RWPE2 (cell line): ENCODE data around the gene FAM78B.

Experiments used
- ATAC-seq: fragments of 200-7000 bp; cut with Tn5 transposase; 3 replicates; pipeline ENCODE4 v1.9.1; 2021; ENCODE audit warnings: low read depth
- DNase-seq: peaks from one replicate; pipeline ENCODE4 v3.0.0-alpha.2; 2020; ENCODE audit warnings: low spot score
- H3K27ac ChIP-seq: fragments of 450-650 bp; 2 replicates; pipeline ENCODE4 v1.5.1; 2017; ENCODE audit warnings: mild to moderate bottlenecking; ENCODE audit not compliant: poor library complexity, severe bottlenecking
- H3K27me3 ChIP-seq: fragments of 250-450 bp; sonication (Bioruptor Pico); 2 replicates; pipeline ENCODE4 v1.5.1; 2021; ENCODE audit warnings: mild to moderate bottlenecking, moderate library complexity; ENCODE audit not compliant: insufficient read depth, poor library complexity, severe bottlenecking
- H3K36me3 ChIP-seq: fragments of 250-450 bp; sonication (Bioruptor Pico); 2 replicates; pipeline ENCODE4 v1.5.1; 2020; ENCODE audit warnings: low read depth, mild to moderate bottlenecking, moderate library complexity
- H3K4me1 ChIP-seq: fragments of 250-450 bp; sonication (Bioruptor Pico); 2 replicates; pipeline ENCODE4 v1.5.1; 2021; ENCODE audit warnings: mild to moderate bottlenecking, moderate library complexity; ENCODE audit not compliant: insufficient read depth, poor library complexity, severe bottlenecking
- H3K4me3 ChIP-seq: fragments of 250-450 bp; sonication (Bioruptor Pico); 2 replicates; pipeline ENCODE4 v1.5.1; 2021; ENCODE audit warnings: mild to moderate bottlenecking, moderate library complexity; ENCODE audit not compliant: severe bottlenecking
- H3K9me3 ChIP-seq: fragments of 250-450 bp; sonication (Bioruptor Pico); 2 replicates; pipeline ENCODE4 v1.5.1; 2021; ENCODE audit warnings: mild to moderate bottlenecking, moderate library complexity; ENCODE audit not compliant: severe bottlenecking
- CTCF ChIP-seq: fragments of 450-650 bp; IDR thresholded peaks from one replicate; pipeline ENCODE4 v1.5.1; 2017; ENCODE audit warnings: mild to moderate bottlenecking, moderate library complexity; ENCODE audit not compliant: poor library complexity, severe bottlenecking

The FAM78B gene

GRCh38 chr1:166128195-166128594 is 38.6 kb downstream of the FAM78B start:
- Histone ChIP-seq H3K27me3 (no peaks in the 10 kb centered on the region), H3K9me3 (no peaks in the 10 kb centered on the region), H3K27ac (no peak overlapping the region), H3K36me3 (no peaks in the 10 kb centered on the region), H3K4me1 (no peaks in the 10 kb centered on the region), H3K4me3 (no peak overlapping the region)
- DNase-seq (no peak), ATAC-seq (no peak)
- no peak for TF ChIP-seq CTCF

GRCh38 chr1:166127003-166127402 is 39.8 kb downstream of the FAM78B start:
- no peaks in the 10 kb centered on the region for H3K36me3 ChIP-seq
- H3K4me1 ChIP-seq: no peaks in the 10 kb centered on the region
- H3K27me3 ChIP-seq: no peaks in the 10 kb centered on the region
- H3K27ac ChIP-seq: no peak overlapping the region
- no peak for DNase-seq
- TF ChIP-seq CTCF: no peak
- no peak for ATAC-seq
- H3K9me3 ChIP-seq: no peaks in the 10 kb centered on the region
- H3K4me3 ChIP-seq: no peak overlapping the region

- DNase-seq (no peak), ATAC-seq (no peak)
- Histone ChIP-seq H3K4me3 (no peak overlapping the region), H3K9me3 (no peaks in the 10 kb centered on the region), H3K36me3 (no peaks in the 10 kb centered on the region), H3K27me3 (no peaks in the 10 kb centered on the region), H3K4me1 (no peaks in the 10 kb centered on the region), H3K27ac (no peak overlapping the region)
- no peak for TF ChIP-seq CTCF
Observed at GRCh38 chr1:166122873-166123466, 43.8 kb downstream of the FAM78B start.

- Histone ChIP-seq H3K4me3 (no peak overlapping the region), H3K9me3 (no peaks in the 10 kb centered on the region), H3K27ac (no peak overlapping the region), H3K4me1 (no peaks in the 10 kb centered on the region), H3K36me3 (no peaks in the 10 kb centered on the region), H3K27me3 (no peaks in the 10 kb centered on the region)
- ATAC-seq (no peak), DNase-seq (no peak)
- no peak for TF ChIP-seq CTCF
Observed at GRCh38 chr1:166121010-166121409, 45.8 kb downstream of the FAM78B start.

- TF ChIP-seq CTCF: no peak
- no peak for ATAC-seq
- Histone ChIP-seq H3K9me3 (no peaks in the 10 kb centered on the region), H3K36me3 (no peaks in the 10 kb centered on the region), H3K4me1 (no peaks in the 10 kb centered on the region), H3K27ac (no peak overlapping the region), H3K27me3 (no peaks in the 10 kb centered on the region), H3K4me3 (no peak overlapping the region)
- DNase-seq: no peak
Observed at GRCh38 chr1:166120281-166120680, 46.5 kb downstream of the FAM78B start.
